Inferior parietal cortex (tissue), 1 donor: ENCODE data around the gene SMIM12.

Source experiments
- DNase-seq: peaks from one replicate; pipeline ENCODE4 v3.0.0-alpha.2; 2016; ENCODE audit errors: extremely low spot score

The SMIM12 gene, protein sequence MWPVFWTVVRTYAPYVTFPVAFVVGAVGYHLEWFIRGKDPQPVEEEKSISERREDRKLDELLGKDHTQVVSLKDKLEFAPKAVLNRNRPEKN

DNA sequence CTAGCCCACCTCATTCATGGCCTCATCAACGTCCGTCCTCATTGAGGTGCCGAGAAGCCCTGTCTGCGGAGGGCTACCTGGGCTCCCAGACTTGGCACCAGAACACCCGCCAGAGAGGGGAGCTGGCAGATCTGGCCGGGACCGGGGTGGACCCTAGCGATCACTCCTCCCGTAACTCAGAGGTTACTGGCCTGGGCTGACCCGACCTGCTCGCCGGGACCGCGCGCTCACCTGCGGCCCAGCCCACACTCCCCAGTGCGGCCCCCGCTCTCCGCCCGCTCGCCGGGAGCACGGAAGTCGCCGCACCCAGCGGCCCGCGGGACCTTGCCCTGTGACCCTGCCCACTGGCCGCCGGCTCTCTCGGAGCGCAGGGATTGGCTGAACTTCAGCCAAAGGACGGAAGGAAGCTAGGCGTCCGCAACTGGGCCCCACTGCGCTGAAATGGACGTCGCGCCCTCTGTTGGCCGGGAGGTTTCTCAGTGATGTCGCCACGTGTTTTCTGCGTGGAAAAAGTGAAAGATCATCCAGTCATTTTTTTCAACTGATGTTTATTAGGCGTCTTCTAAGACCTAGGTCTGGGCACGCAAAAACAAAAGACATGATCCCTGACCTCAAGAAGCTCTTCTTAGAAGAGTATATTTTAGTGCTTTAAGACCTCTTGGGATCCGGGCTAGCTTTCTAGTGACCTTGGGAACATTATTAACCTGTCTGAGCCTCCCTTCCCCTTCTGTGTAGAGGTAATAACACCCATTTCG, at the start of gene SMIM12:
Gene SMIM12 (minus strand): TSS at position 304 of the 755 bp plus-strand sequence. CDS start 3,772 bp downstream, outside the sequence.
- peak; percentile 96 for DNase-seq

DNA sequence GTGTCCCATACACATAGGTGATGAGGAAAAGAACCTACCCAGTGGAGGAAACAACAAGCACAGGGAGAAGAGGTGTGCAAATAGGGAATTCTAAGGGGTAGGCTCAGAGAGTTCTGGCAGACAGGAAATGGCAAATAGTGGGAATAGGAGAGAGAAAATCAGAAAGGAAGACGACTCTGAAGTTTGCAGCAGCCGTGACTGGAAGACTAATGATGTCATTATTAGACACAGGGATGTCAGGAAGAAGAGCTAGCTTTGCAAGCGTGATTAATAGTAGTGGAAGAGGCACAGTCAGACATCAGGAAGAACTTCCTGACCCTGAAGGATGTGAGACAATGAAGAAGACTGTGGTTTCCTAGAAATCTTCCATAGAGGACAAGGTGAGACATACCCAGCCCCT, 48.8 kb upstream of the SMIM12 start:
- DNase-seq = no peak

DNA sequence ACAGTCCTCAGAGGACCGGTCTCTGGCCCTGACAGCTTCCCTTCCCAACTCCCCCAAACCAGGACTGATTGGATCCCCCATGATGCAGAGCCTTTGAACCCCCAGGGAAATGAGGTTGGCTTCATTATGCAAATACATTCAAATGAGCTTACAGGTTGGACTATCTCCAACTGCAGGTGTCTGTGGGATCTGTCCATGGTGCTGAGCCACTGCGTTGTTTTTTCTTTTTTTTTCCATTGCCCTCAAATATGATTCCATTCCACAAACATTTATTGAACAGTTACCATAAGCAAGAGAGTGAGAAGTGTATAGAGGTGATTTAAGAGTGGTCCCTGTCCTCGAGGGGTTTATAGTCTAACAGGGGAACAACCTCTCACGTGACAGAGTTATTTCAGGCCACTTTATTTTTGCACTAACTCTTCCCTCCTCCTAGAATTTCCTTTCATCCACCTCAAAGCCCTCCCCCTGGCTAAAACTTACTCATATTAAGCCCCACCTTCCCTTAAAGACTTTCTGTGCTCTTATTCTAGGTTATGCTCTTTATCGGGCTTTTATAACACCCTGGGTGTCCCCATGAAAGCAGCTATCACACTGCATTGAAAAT, 48.0 kb upstream of the SMIM12 start:
- DNase-seq = no peak

DNA sequence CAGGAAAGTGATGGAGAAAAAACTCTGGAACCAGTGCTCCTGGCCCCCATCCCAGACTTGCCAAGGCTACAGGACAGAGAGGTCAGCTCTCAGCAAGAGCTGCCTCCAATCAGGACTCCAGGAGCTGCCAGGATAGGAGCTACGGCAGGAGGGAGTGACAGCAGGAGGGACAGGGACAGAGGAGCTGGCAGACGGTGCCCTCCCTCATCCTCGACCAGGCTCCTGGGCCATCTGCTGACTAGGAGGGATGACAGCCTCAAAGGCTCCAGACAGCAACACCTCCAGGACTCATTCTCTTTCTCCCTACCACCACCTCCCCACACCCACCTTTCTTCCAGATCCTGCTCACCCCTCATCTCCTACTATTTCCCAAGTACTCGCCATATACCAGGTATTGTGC, 47.2 kb upstream of the SMIM12 start:
- no peak for DNase-seq

DNA sequence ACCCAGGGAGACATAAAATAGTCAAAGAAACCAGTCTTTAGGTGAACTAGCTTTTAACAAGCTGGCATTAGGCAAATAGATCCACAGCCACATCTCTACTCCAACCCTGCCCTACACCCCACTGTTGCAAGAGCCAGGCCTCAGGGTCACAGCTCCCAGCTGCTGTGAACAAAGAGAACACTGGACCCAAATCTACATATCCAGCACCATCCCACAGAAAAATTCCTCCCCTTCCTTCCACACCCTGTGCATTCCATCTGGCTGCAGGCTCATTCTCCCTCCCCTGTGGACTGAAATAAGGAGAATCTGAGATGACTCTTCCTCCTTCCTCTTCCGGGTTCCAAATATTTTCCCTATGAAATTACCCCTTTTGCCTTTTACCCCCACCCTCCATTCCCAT, 46.7 kb upstream of the SMIM12 start:
- no peak for DNase-seq

DNA sequence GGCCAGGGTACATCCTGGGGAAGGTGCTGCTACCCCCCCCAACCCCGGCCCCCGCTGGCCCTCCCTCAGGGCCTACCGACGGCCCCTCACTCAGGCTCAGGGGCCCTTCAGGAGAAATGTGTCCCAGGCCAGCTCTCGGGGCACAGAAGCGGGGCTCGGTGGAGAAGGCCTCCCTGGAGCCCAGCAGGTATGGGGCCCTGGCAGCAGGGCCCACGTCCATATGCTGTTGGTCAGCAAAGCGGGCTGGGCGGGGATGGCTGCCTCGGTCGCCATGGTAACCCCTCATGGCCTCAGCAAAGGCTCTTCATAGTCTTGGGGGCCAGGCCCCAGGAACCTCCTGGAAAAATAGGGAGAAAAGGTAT, 45.5 kb upstream of the SMIM12 start:
- DNase-seq = no peak

DNA sequence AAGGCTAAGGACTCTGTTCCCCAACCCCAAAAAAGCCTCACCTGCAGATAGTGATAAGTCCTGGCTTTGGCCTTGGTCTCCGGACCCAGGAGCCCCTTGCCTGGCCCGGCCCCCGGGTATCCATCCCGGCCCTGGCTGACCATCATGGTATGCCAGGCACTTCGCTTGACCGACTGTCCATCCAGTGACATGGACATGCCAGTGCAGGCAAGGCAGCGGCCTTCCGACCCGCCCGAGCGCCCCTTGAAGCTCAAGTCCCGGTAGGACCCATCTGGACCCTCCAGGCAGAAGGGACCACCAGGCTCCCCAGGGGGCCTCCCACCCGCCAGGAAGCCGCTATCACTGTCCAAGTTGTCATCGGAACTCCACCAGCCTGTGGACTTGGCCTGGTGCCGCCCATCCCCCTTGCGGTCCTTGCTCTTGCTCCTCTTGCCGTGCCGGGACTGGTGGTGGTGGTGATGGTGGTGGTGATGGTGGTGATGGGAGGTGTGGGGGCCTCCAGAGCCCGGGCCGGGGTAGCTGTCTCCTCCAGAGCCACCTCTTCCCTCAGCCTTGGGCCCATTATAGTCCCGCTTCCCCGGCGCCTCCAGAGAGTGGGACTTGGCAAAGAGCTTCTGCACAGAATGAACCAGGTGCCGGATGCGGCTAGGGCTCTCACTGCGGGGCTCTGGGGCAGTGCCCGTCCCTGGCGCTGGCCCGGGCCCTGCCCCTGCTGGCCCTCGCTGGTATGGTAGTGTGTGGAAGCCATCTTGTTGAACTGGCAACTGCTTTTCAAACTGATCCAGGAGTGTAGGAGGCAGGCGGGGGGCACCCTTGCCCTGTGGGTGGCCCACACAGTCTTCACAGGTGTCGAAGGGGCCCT, 44.9 kb upstream of the SMIM12 start:
- DNase-seq = no peak

DNA sequence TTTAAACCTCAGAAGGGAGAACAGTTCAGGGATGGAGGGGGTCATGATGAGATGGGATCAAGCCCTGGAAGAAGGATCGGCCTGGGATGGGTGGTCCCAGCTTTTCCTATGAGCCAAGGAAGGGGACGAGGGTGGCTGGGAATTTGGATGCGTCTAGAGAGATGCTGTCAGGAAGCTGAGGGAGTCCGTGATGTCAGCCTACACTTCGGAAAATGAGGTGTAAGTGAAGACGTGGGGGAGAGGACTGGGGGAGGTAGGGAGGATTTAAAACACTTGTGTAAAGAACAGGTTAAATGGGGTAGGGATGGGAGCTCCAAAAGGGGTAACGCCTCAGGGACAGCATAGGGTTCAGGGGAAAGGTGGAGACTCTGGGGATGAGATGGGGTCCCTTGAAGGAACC, 42.4 kb upstream of the SMIM12 start:
- DNase-seq = no peak

DNA sequence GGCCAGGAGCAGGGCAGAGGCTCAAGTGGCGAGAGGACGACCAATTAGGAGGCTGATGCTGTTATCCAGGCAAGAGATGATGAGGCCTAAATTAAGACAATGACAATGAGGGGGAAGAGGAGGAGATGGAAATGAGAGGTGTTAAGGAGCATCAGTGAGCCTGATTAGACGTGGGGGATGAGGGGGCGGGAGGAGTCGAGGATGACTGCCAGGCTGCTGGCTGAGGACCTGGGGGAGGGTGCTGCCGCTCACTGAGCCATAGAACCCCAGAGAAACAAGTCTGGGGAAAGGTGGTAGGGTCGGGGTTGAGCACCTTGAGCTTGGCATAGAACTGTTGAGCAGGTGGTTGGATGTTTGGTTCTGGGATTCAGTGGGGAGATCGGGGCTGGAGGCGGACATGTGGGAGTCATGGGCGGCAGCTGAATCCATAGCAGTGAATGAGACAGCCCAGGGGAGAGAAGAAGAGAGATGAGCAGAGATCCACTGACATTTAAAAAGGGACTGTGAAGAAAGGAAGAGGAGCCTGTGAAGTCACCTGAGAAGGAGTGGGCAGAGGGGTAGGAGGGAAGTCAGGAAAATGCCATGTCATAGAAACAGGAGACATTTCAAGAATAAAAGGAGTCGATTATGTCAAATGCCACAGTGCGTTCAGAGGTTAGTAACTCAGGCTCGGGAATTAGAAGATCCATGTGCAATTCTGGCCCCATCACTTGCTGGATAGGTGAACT, 41.4 kb upstream of the SMIM12 start:
- no peak for DNase-seq

DNA sequence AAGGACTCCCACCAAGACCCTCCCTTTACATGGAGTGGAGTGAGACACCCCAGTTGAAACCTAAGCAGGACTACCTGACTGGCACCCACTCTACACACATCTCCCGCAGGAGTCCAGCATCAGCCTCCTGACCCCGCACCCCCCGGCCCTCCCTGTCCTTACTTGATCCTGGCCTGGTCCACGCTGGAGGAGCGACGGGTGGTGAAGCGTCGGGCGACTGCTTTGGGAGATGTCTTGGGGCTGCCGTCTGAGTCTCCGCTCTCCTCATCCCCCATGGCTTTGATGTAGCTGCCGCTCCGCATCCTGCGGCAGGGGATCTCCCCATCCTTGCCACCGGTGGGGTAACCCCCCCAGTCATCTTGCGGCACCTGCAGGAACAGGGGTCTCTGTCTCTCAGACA, 40.4 kb upstream of the SMIM12 start:
- DNase-seq = no peak

DNA sequence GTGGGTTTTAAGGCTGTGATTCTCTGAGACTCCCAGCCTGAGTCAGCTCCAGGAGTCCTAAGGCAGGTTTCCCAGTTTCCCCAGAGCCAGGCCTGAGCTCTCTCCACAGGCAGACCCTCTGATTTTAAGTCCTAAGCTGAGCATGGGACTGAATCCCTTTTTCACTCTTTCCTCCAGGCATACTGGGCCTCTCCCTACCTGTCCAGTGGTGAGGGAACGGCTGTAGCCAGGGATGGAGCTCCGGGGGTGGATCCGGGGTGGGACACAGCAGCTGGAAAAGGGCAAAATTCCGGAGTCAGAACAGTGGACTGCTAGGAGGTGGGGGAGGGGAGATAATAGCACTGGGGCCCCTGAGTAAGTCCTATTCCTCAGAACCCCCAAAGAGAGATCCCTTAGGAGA, 39.9 kb upstream of the SMIM12 start:
- no peak for DNase-seq

DNA sequence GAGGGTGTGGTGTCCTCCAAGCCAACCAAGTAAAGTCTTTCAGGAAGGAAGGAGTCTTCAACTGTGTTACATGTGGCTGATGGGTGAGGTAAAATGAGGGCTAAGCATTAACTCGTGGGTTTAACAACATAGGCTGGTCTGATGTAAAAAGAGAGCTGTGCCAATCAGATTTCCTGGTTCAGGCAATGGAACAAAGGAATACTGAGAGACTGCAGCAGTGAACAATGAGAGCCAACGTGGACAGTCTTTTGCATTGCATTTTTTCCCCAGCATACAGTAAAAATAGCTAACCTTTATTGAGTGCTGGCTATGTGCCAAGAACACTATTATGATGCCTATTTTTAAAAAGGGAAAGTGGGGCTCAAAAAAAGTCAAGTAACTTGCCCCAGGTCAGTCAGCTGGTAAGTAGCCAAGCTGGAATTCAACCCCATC, 38.8 kb upstream of the SMIM12 start:
- no peak for DNase-seq

DNA sequence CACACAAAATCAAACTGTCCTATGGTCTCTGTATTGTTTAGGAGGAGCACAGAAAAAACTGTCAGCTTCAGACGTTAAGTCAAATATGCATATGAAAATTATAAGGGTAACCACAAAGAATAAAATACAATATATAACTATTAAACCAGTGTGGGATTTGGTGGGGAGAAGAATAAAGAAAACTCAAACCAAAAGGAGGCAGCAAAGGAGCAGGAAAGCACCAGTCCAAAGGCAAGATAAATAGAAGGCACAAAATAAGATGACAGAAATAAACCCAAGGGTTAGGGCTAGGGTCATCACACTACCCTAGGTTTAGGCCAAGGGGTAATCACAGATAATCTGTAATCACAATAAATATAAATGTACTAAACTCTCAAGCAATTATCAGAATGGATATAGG, 37.1 kb upstream of the SMIM12 start:
- no peak for DNase-seq

DNA sequence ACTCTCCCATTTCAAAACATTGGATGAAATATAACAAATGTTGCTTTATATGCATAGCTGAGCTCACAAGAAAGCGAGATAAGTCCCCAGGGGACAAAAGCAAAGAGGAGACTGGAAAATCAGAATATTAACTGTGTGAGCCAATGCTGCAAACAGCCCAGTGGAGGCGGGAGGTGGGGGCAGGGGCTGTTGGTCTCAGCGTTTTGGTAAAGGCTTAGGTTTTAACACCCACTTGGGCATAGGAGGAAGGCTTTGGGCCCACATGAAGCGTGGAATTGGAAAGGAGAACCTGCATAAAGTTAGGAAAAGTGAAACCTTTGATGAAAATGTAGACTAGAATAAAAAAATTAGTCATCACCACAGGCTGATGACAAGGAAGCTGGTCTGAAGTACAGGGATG, 30.2 kb upstream of the SMIM12 start:
- DNase-seq = no peak

DNA sequence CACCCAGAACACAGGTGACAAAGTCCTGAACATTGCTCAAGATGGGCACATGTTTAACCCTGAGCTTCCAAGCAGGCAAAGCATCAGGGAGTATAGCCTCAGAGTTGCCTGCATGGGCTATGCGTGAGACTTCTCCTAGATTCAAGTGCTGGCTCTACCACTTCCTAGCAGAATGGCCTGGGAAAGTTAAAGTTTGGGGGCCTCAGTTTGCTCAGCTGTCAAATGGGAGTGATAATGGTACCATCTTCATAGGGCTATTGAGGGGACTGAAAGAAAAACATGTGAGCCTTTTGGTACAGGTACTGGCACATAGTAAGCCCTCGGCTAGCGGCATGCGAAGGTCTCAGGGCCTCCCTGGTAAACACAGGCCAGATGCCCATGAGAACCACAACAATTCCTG, 28.0 kb upstream of the SMIM12 start:
- no peak for DNase-seq

DNA sequence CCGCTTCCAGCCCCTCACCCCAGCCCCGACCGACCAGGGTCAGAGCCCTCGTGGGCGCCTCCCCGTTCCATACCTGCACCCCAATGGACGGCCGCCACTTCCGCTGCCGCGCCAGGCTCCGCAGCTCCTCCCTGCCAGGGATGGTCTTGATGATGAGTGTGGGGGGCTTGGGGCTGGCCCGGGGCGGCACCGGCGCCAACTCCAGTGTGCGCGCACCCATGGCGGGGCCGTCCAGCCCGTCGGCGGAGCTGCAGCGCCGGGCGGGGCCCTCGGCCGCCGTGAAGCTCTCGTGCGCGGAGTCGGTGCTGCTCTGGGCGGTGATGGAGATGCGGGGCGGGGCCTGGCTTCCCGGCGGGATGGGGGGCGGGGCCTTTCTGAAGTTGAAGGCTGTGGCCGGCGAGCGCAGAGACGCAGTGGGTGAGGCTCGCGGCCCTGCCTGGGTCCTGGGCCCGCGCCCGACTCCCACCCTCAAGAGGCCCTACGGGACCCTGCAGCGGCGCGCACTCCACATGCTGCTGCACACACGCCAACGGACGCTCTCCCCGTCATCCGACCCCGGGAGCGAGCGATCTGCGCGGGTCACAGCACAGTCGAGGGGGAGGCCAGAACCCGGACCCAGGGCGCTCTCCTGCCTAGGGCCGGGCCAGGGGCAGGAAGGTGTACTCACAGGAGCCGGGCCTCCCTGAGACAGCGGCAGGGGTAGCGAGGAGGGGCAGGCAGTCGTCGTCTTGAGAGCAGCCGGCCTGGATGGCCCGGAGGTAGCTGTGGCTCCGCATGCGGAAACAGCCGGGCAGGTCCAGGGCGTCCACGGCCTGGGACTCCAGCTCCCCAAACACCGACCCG, 26.1 kb upstream of the SMIM12 start:
- no peak for DNase-seq

DNA sequence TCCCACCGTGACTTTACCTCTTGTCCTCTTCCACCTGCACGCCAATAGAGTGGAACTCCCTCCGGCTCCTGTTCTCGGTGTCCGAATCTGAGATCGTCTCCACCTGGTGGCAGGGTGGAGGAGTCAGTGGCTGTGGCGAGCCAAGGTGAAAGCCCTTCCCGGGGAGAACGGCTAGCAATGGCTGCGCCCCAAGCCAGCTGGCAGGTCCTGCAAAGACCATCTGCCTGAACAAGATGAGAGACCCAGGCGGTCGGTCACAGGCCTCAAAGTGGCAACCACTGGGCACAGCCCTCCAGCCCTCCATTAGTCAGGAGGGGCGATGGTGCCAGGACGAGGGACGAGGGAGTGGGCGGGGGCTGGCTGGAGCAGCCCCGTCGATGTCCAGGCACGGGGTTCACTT, 25.4 kb upstream of the SMIM12 start:
- DNase-seq = no peak

DNA sequence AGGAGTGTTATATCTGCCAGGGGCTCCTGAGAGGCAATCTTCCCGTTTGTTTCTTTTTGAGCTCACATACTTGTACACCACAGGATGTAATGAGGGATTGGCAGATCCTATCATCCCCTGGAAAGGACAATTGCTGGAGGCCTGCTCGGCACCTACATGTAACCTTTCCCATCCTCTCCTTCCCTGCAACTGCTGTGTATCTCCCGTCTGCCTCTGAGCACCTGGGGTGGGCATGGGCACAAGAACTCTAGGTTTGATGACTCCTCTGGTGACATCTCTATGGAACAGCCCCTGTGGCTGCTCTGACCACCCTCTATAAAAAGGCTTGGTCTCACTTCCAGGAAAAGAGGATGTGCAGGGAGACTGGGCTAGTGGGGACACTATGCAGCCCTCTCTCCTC, 25.0 kb upstream of the SMIM12 start:
- DNase-seq = no peak

DNA sequence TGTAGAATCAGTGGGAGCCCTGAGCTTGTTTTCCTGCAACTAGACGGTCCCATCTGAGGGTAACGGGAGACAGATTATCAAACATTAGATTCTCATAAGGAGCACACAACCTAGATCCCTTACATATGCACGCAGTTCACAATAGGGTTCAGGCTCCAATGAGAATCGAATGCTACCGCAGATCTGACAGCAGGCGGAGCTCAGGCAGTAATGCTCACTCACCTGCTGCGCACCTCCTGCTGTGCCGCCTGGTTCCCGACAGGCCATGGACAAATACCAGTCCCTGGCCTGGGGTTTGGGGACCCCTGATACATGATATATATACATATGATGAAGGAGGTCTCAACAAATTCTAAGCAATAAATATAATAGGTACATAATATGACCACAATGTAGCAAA, 19.7 kb upstream of the SMIM12 start:
- no peak for DNase-seq

DNA sequence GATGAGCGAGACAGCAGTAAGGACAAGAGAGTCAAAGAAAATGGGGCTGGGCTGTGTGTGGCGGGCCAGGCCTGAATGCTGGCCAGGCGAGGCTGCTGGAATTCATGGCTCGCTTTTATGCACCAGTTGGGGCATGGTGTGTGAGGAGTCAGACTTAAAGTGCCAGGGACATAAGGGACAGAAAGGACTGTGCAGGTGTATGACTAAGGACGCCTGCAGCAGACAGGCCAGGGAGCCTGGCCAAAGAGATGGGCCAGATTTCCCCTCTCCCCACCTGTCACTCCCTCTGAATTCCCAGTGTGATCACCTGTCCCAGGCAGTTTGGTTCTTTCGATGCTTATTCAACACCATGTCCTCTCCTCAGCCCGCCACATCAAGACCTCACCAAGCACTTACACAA, 16.9 kb upstream of the SMIM12 start:
- no peak for DNase-seq
